Loucy (cell line): ENCODE data around the gene CD53.

Experiments
- H2AFZ ChIP-seq: fragments of 200-600 bp; sonication (generic); 2 replicates; pipeline ENCODE4 v1.6.0; 2016; ENCODE audit warnings: antibody characterized with exemption, mild to moderate bottlenecking, low read length, moderate library complexity
- H3F3A ChIP-seq: fragments of 200-600 bp; 2 replicates; pipeline ENCODE4 v1.6.0; 2016; ENCODE audit warnings: antibody characterized with exemption, low read depth, mild to moderate bottlenecking
- H3K27me3 ChIP-seq: fragments of 200-600 bp; sonication (generic); 2 replicates; pipeline ENCODE4 v1.6.1; 2014; ENCODE audit warnings: low read length, mild to moderate bottlenecking; ENCODE audit not compliant: insufficient read depth, poor library complexity, severe bottlenecking
- H3K36me3 ChIP-seq: fragments of 200-600 bp; sonication (generic); 2 replicates; pipeline ENCODE4 v1.6.1; 2016; ENCODE audit warnings: low read length; ENCODE audit not compliant: insufficient read depth
- H3K4me1 ChIP-seq: fragments of 200-600 bp; sonication (generic); 2 replicates; pipeline ENCODE4 v1.5.1; 2014; ENCODE audit warnings: low read length, mild to moderate bottlenecking; ENCODE audit not compliant: insufficient read depth, poor library complexity, severe bottlenecking
- H3K4me2 ChIP-seq: fragments of 200-600 bp; sonication (generic); 2 replicates; pipeline ENCODE4 v1.6.0; 2014; ENCODE audit warnings: antibody characterized with exemption, low read length, low read depth, mild to moderate bottlenecking; ENCODE audit not compliant: poor library complexity, severe bottlenecking
- H3K4me3 ChIP-seq: fragments of 200-600 bp; sonication (generic); 2 replicates; pipeline ENCODE4 v1.5.1; 2014; ENCODE audit warnings: low read length, mild to moderate bottlenecking, mixed read lengths; ENCODE audit not compliant: poor library complexity, severe bottlenecking
- H3K79me2 ChIP-seq: fragments of 200-600 bp; sonication (generic); 2 replicates; pipeline ENCODE4 v1.6.1; 2014; ENCODE audit warnings: low read length; ENCODE audit not compliant: insufficient read depth
- H3K9ac ChIP-seq: fragments of 200-600 bp; sonication (generic); 2 replicates; pipeline ENCODE4 v1.6.0; 2014; ENCODE audit warnings: mild to moderate bottlenecking, low read depth, low read length, moderate library complexity; ENCODE audit not compliant: poor library complexity, severe bottlenecking
- H3K9me2 ChIP-seq: fragments of 200-600 bp; sonication (generic); replicated peaks from 2 replicates; pipeline ENCODE4 v1.6.1; 2016; ENCODE audit warnings: low read depth, low read length, mixed read lengths
- H3K9me3 ChIP-seq: fragments of 200-600 bp; sonication (generic); 2 replicates; pipeline ENCODE4 v1.6.1; 2014; ENCODE audit warnings: mild to moderate bottlenecking, antibody characterized with exemption, low read length, low read depth; ENCODE audit not compliant: insufficient read depth
- H4K20me1 ChIP-seq: fragments of 200-600 bp; sonication (generic); 2 replicates; pipeline ENCODE4 v1.6.0; 2014; ENCODE audit warnings: antibody characterized with exemption, low read length, mild to moderate bottlenecking; ENCODE audit not compliant: insufficient read depth, poor library complexity, severe bottlenecking
- EZH2phosphoT487 ChIP-seq: fragments of 200-600 bp; IDR thresholded peaks from 2 replicates; pipeline ENCODE4 v1.6.1; 2018; ENCODE audit warnings: antibody characterized with exemption, mild to moderate bottlenecking, moderate library complexity, borderline replicate concordance
- TF ChIP-seq, protein P1 (sequence below): fragments of 200-600 bp; sonication (generic); conservative IDR thresholded peaks from 2 replicates; pipeline ENCODE4 v1.5.1; 2014; ENCODE audit warnings: mild to moderate bottlenecking, antibody characterized with exemption, low read length

CD53 gene

DNA sequence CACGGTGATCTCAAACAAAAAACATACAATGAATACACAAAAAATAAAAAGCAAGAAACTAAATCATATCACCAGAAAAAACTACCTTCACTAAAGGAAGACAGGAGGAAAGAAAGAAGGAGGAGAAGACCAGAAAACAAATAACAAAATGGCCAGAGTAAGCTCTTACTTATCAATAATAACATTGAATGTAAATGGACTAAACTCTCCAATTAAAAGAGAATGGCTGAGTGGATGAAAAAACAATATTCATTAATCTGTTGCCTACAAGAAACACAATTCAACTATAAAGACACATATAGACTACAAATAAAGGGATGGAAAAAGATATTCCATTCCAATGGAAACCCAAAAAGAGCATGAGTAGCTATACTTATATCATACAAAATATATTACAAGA lies 63.6 kb downstream of the CD53 start:
- Histone ChIP-seq H3K4me1 (no peaks in the 10 kb centered on the region), H3K9me3 (peaks cover 7% of the 10 kb centered on the region; the same call in 1 of the 2 replicates), H4K20me1 (no peaks in the 10 kb centered on the region), H3F3A (no peaks in the 10 kb centered on the region), H3K9ac (no peak overlapping the region), H3K4me3 (no peak overlapping the region), H3K27me3 (no peaks in the 10 kb centered on the region), H3K4me2 (no peak overlapping the region), H3K9me2 (no peaks in the 10 kb centered on the region), H2AFZ (no peak overlapping the region), H3K79me2 (no peaks in the 10 kb centered on the region), H3K36me3 (no peaks in the 10 kb centered on the region)
- TF ChIP-seq, protein P1, sequence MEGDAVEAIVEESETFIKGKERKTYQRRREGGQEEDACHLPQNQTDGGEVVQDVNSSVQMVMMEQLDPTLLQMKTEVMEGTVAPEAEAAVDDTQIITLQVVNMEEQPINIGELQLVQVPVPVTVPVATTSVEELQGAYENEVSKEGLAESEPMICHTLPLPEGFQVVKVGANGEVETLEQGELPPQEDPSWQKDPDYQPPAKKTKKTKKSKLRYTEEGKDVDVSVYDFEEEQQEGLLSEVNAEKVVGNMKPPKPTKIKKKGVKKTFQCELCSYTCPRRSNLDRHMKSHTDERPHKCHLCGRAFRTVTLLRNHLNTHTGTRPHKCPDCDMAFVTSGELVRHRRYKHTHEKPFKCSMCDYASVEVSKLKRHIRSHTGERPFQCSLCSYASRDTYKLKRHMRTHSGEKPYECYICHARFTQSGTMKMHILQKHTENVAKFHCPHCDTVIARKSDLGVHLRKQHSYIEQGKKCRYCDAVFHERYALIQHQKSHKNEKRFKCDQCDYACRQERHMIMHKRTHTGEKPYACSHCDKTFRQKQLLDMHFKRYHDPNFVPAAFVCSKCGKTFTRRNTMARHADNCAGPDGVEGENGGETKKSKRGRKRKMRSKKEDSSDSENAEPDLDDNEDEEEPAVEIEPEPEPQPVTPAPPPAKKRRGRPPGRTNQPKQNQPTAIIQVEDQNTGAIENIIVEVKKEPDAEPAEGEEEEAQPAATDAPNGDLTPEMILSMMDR, result no peak
- TF ChIP-seq EZH2phosphoT487, result no peak

DNA sequence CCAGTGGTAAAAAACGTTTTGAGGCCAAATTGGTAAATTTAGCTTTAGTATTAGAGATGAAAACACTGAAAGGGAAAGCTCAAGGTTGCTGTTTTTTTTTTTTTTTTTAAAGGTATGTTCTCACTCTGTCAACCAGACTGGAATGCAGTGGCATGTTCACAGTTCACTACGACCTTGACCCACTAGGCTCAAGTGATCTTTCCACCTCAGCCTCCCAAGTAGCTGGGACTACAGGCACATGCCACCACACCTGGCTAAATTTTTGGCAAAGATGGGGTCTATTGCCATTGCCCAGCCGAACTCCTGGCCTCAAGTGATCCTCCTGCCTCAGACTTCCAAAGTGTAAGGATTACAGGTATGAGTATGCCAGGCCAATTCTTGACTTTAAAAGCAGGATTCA lies 71.9 kb downstream of the CD53 start:
- Histone ChIP-seq H3K9me3 (no peaks in the 10 kb centered on the region), H3K9me2 (no peaks in the 10 kb centered on the region), H4K20me1 (no peaks in the 10 kb centered on the region), H3K9ac (no peak overlapping the region), H3K4me1 (no peaks in the 10 kb centered on the region), H3K4me2 (no peak overlapping the region), H3K4me3 (no peak overlapping the region), H3K36me3 (peaks cover 13% of the 10 kb centered on the region; the same call in 1 of the 2 replicates), H3F3A (no peaks in the 10 kb centered on the region), H3K79me2 (no peaks in the 10 kb centered on the region), H3K27me3 (no peaks in the 10 kb centered on the region), H2AFZ (no peak overlapping the region)
- TF ChIP-seq, protein P1, result no peak
- TF ChIP-seq EZH2phosphoT487, result no peak

DNA sequence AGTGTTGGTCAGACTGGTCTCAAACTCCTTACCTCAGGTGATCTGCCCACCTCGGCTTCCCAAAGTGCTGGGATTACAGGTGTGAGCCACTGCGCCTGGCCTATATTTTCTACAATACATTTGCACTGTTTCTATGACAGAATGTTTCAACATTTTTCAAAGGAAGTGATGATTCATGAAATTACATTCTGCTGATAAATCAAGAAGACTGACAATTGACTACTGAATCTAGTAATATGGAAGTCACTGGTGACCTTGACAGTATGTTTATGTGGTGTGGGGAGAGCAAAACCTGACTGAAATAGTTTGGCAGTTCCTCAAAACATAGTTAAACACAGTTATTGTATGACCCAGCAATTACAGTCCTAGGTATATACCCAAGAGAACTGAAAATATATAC lies 72.7 kb downstream of the CD53 start:
- Histone ChIP-seq H2AFZ (no peak overlapping the region), H3K36me3 (peaks cover 17% of the 10 kb centered on the region; the same call in 1 of the 2 replicates), H3K27me3 (no peaks in the 10 kb centered on the region), H3F3A (no peaks in the 10 kb centered on the region), H3K9me2 (no peaks in the 10 kb centered on the region), H3K9me3 (no peaks in the 10 kb centered on the region), H3K4me3 (no peak overlapping the region), H3K9ac (no peak overlapping the region), H3K4me2 (no peak overlapping the region), H3K79me2 (no peaks in the 10 kb centered on the region), H4K20me1 (no peaks in the 10 kb centered on the region), H3K4me1 (no peaks in the 10 kb centered on the region)
- TF ChIP-seq, protein P1, result no peak
- no peak for TF ChIP-seq EZH2phosphoT487
